ENCODE measurements around the gene PXMP4.

Gene PXMP4

GRCh38 chr20:33663161-33664084 is 56.7 kb downstream of the PXMP4 start:
- peak overlapping the region; percentile 97 for H3K27ac ChIP-seq
- TF ChIP-seq, protein P1, sequence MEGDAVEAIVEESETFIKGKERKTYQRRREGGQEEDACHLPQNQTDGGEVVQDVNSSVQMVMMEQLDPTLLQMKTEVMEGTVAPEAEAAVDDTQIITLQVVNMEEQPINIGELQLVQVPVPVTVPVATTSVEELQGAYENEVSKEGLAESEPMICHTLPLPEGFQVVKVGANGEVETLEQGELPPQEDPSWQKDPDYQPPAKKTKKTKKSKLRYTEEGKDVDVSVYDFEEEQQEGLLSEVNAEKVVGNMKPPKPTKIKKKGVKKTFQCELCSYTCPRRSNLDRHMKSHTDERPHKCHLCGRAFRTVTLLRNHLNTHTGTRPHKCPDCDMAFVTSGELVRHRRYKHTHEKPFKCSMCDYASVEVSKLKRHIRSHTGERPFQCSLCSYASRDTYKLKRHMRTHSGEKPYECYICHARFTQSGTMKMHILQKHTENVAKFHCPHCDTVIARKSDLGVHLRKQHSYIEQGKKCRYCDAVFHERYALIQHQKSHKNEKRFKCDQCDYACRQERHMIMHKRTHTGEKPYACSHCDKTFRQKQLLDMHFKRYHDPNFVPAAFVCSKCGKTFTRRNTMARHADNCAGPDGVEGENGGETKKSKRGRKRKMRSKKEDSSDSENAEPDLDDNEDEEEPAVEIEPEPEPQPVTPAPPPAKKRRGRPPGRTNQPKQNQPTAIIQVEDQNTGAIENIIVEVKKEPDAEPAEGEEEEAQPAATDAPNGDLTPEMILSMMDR (conservative IDR thresholded peaks at IDR 0.05) = no peak
- TF ChIP-seq ZFX (IDR thresholded peaks at IDR 0.05) = no peak; the same call in 1 of the 2 replicates

- H3K27ac ChIP-seq = peak within 1 kb of the TSS; percentile 97
- TF ChIP-seq, protein P1 (conservative IDR thresholded peaks at IDR 0.05) = no peak
- no peak for TF ChIP-seq ZFX (IDR thresholded peaks at IDR 0.05)
These were observed 57.9 kb downstream of the PXMP4 start, which contains the start of gene C20orf144 for GRCh38 chr20:33662172-33662571. TSS of gene C20orf144 (plus strand) at chr20:33662327. CDS start at chr20:33662346, 19 bp downstream.

DNA sequence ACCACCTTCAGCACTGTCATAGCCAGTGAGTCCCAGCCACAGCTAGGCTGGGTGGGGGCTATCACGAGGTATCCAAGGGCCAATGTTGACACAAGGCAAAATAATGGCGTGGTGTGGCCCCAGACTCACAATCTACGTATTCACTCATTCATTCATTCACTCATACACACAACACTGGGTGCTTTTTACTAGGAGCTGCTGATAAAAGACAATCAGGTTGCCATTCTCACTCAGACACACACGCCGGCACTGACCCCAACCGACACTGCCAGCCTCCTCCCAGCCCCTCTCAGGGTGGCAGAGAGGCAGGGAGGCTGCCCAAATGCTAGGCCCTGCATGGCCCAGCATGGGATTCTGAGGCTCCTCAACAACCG is 59.4 kb downstream of the PXMP4 start:
- no peak overlapping the region for H3K27ac ChIP-seq
- TF ChIP-seq, protein P1 (conservative IDR thresholded peaks at IDR 0.05) = no peak
- no peak for TF ChIP-seq ZFX (IDR thresholded peaks at IDR 0.05)

GRCh38 chr20:33660035-33660684 is 60.0 kb downstream of the PXMP4 start:
- TF ChIP-seq, protein P1 (conservative IDR thresholded peaks at IDR 0.05) = no peak
- TF ChIP-seq ZFX (IDR thresholded peaks at IDR 0.05) = no peak
- H3K27ac ChIP-seq = no peak overlapping the region

GRCh38 chr20:33659341-33660034 is 60.6 kb downstream of the PXMP4 start:
- H3K27ac ChIP-seq = no peak overlapping the region
- TF ChIP-seq, protein P1 (conservative IDR thresholded peaks at IDR 0.05) = no peak
- TF ChIP-seq ZFX (IDR thresholded peaks at IDR 0.05) = no peak

GRCh38 chr20:33658929-33659328 is 61.2 kb downstream of the PXMP4 start:
- no peak overlapping the region for H3K27ac ChIP-seq
- TF ChIP-seq, protein P1 (conservative IDR thresholded peaks at IDR 0.05) = no peak
- no peak for TF ChIP-seq ZFX (IDR thresholded peaks at IDR 0.05)

Data from C4-2B (cell line).